Medulla oblongata (tissue), 1 donor: ENCODE measurements around the gene MYO7B.

Experiments used
- DNase-seq: peaks from one replicate; pipeline ENCODE4 v3.0.0-alpha.2; 2015; ENCODE audit errors: extremely low spot score

MYO7B gene

GRCh38 chr2:127678531-127678930 lies 143.0 kb downstream of the MYO7B start:
- no peak for DNase-seq

GRCh38 chr2:127678991-127679390 lies 143.5 kb downstream of the MYO7B start:
- no peak for DNase-seq

- no peak for DNase-seq
Observed at GRCh38 chr2:127679680-127680361, 144.3 kb downstream of the MYO7B start.

- no peak for DNase-seq
Observed at GRCh38 chr2:127680706-127681287, 145.3 kb downstream of the MYO7B start.

- peak; percentile 20 for DNase-seq
Observed at GRCh38 chr2:127681288-127681804, 145.9 kb downstream of the MYO7B start.

GRCh38 chr2:127681976-127682857 lies 146.7 kb downstream of the MYO7B start:
- DNase-seq: no peak

GRCh38 chr2:127683056-127683455 lies 147.6 kb downstream of the MYO7B start:
- DNase-seq: no peak

- no peak for DNase-seq
Observed at GRCh38 chr2:127683757-127684156, 148.3 kb downstream of the MYO7B start.

- no peak for DNase-seq
Observed at GRCh38 chr2:127685410-127686080, 150.1 kb downstream of the MYO7B start.
